A673 (cell line): ENCODE measurements around the gene SH3RF1. TPM values are rescaled to one million over a fixed set of nuclear protein-coding genes. Genes with fewer than 3 reads are reported as not detected.

Experiments
- BruUV-seq: library from RNA; stranded (reverse); fragments of 400-500 nt; replicated peaks from 2 replicates; lab custom pipeline; 2021; lab: Mats Ljungman, UMichigan
- CTCF ChIA-PET: fragments of 300-600 bp; sonication (Branson Sonifier 250); formaldehyde crosslinking; loops from one replicate; lab custom pipeline; 2022; ENCODE audit warnings: antibody characterized with exemption; lab: Charles Lee
- POLR2A ChIA-PET: fragments of 300-600 bp; sonication (Branson Sonifier 250); formaldehyde crosslinking; loops from one replicate; lab custom pipeline; 2022; ENCODE audit warnings: antibody characterized with exemption; ENCODE audit not compliant: low non-redundant PET; lab: Charles Lee
- DNase-seq: peaks from one replicate; pipeline ENCODE4 v3.0.0-alpha.2; 2015; ENCODE audit warnings: low spot score
- H3K27ac ChIP-seq: fragments of 200-600 bp; sonication (generic); 2 replicates; pipeline ENCODE4 v1.5.1; 2016; ENCODE audit warnings: mixed run types, low read depth, mild to moderate bottlenecking, mixed read lengths, antibody characterized with exemption, low read length; ENCODE audit not compliant: poor library complexity, severe bottlenecking
- H3K27me3 ChIP-seq: fragments of 200-600 bp; sonication (generic); replicated peaks from 2 replicates; pipeline ENCODE4 v1.6.1; 2017; ENCODE audit warnings: mixed run types, low read depth, mild to moderate bottlenecking, mixed read lengths, antibody characterized with exemption, low read length; ENCODE audit not compliant: insufficient read depth, poor library complexity
- H3K36me3 ChIP-seq: fragments of 200-600 bp; sonication (generic); 2 replicates; pipeline ENCODE4 v1.6.1; 2016; ENCODE audit warnings: mixed run types, mild to moderate bottlenecking, mixed read lengths, antibody characterized with exemption, low read length; ENCODE audit not compliant: insufficient read depth, poor library complexity, severe bottlenecking
- H3K4me1 ChIP-seq: fragments of 200-600 bp; sonication (generic); 2 replicates; pipeline ENCODE4 v1.6.1; 2017; ENCODE audit warnings: mixed run types, mild to moderate bottlenecking, mixed read lengths, antibody characterized with exemption, low read length; ENCODE audit not compliant: insufficient read depth, poor library complexity, severe bottlenecking
- H3K4me3 ChIP-seq: fragments of 200-600 bp; sonication (generic); 2 replicates; pipeline ENCODE4 v1.5.1; 2016; ENCODE audit warnings: low read depth, mixed run types, mild to moderate bottlenecking, mixed read lengths, low read length; ENCODE audit not compliant: poor library complexity, severe bottlenecking
- H3K9me3 ChIP-seq: fragments of 200-600 bp; sonication (generic); 2 replicates; pipeline ENCODE4 v1.6.1; 2016; ENCODE audit warnings: mixed run types, low read depth, mild to moderate bottlenecking, mixed read lengths, antibody characterized with exemption, low read length; ENCODE audit not compliant: poor library complexity, severe bottlenecking
- CTCF ChIP-seq: fragments of 300-800, 200-600 bp; sonication (generic); conservative IDR thresholded peaks from 2 replicates; pipeline ENCODE4 v1.5.1; 2017; ENCODE audit warnings: low read depth, mild to moderate bottlenecking, antibody characterized with exemption, low read length, moderate library complexity, mixed read lengths
- EZH2 ChIP-seq: fragments of 200-600 bp; sonication (generic); IDR thresholded peaks from 2 replicates; pipeline ENCODE4 v1.6.1; 2017; ENCODE audit warnings: borderline replicate concordance, low read depth, mild to moderate bottlenecking, mixed read lengths, antibody characterized with exemption, low read length; ENCODE audit not compliant: poor library complexity, severe bottlenecking
- intact Hi-C: fragments of 100-400 bp; cut with micrococcal nuclease; formaldehyde crosslinking; loops from one replicate; pipeline ENCODE4 v1.10.0; 2022; ENCODE audit not compliant: unreplicated experiment
- total RNA-seq: library from RNA; stranded (reverse); gene quantifications from 2 replicates; pipeline ENCODE4 v1.2.3, GENCODE V29; 2021

The SH3RF1 gene
- total RNA-seq, 1 experiment from 2014 or later, result 15.3 TPM

GRCh38 chr4:169150806-169151205 lies 120.0 kb downstream of the SH3RF1 start:
- H3K9me3 ChIP-seq, result no peaks in the 10 kb centered on the region
- intact Hi-C loops, result no loop called here
- DNase-seq, result no peak
- no peaks in the 10 kb centered on the region for H3K27me3 ChIP-seq
- H3K27ac ChIP-seq, result no peak overlapping the region
- H3K4me1 ChIP-seq, result peaks cover 8% of the 10 kb centered on the region
- no peaks in the 10 kb centered on the region for H3K36me3 ChIP-seq
- ChIA-PET CTCF (no interaction called here), POLR2A (no interaction called here)
- no peak overlapping the region for H3K4me3 ChIP-seq
- TF ChIP-seq CTCF (no peak), EZH2 (no peak)
- BruUV-seq, result no TSS peak

GRCh38 chr4:169148885-169149284 lies 121.9 kb downstream of the SH3RF1 start:
- H3K9me3 ChIP-seq, result no peaks in the 10 kb centered on the region
- CTCF ChIA-PET, result no interaction called here
- H3K27ac ChIP-seq, result no peak overlapping the region
- POLR2A ChIA-PET, result no interaction called here
- no peaks in the 10 kb centered on the region for H3K27me3 ChIP-seq
- TF ChIP-seq CTCF, result no peak
- TF ChIP-seq EZH2, result no peak
- no peak overlapping the region for H3K4me3 ChIP-seq
- BruUV-seq, result no TSS peak
- intact Hi-C loops, result no loop called here
- no peaks in the 10 kb centered on the region for H3K36me3 ChIP-seq
- DNase-seq, result no peak
- peaks cover 8% of the 10 kb centered on the region for H3K4me1 ChIP-seq

- no peak overlapping the region for H3K27ac ChIP-seq
- peaks cover 8% of the 10 kb centered on the region for H3K4me1 ChIP-seq
- ChIA-PET CTCF (no interaction called here), POLR2A (no interaction called here)
- no TSS peak for BruUV-seq
- intact Hi-C loops, result no loop called here
- H3K4me3 ChIP-seq, result no peak overlapping the region
- H3K27me3 ChIP-seq, result no peaks in the 10 kb centered on the region
- no peak for TF ChIP-seq CTCF
- no peak for TF ChIP-seq EZH2
- no peaks in the 10 kb centered on the region for H3K9me3 ChIP-seq
- no peaks in the 10 kb centered on the region for H3K36me3 ChIP-seq
- DNase-seq, result peak; percentile 45
Measured at GRCh38 chr4:169147191-169147590, 123.6 kb downstream of the SH3RF1 start.
